HepG2 (cell line): ENCODE results near the gene TRABD. TPM values are rescaled to one million over a fixed set of nuclear protein-coding genes. Genes with fewer than 3 reads are reported as not detected.

Source experiments
- HNF4G ChIP-seq, 2 experiments: sonication (generic) in 1 of 2; formaldehyde crosslinking in 1 of 2; IDR thresholded peaks; 2 replicates each; pipeline versions ENCODE4 v1.4.0 to v1.6.1; 2011 to 2020; ENCODE audit warnings: borderline replicate concordance in 2 of 2, low read depth in 2 of 2, mild to moderate bottlenecking in 2 of 2, low read length in 1 of 2, missing genetic modification reagents in 1 of 2, moderate library complexity in 1 of 2
- SALL1 ChIP-seq: sonication (generic); formaldehyde crosslinking; IDR thresholded peaks from 2 replicates; pipeline ENCODE4 v1.8.0; 2022; ENCODE audit warnings: mild to moderate bottlenecking, missing genetic modification reagents
- SPEN ChIP-seq: sonication (generic); formaldehyde crosslinking; IDR thresholded peaks from 2 replicates; pipeline ENCODE4 v1.5.1; 2020; ENCODE audit warnings: low read depth, mild to moderate bottlenecking, missing genetic modification reagents
- polyA plus RNA-seq, 8 experiments: library from polyadenylated mRNA; depleted of rRNA in 3 of 8; stranded (reverse) in 7 of 8; unstranded in 1 of 8; fragments of >200 nt; fragmentation: Illumina TruSeq in 4 of 8; extraction: Trizol in 4 of 8; gene quantifications; 2 replicates each; pipeline versions ENCODE4 v1.2.1 to v1.2.3, GENCODE V29; 2011 to 2016; ENCODE audit warnings: low read depth in 4 of 8, missing spikeins in 1 of 8, mixed read lengths in 1 of 8; ENCODE audit not compliant: insufficient read depth in 1 of 8
- total RNA-seq, 5 experiments: library from RNA; depleted of rRNA; stranded (reverse); fragments of >200 nt; fragmentation: Illumina TruSeq; extraction: Trizol; gene quantifications; 2 replicates each; pipeline ENCODE4 v1.2.3, GENCODE V29; 2016; ENCODE audit warnings: low read depth in 1 of 5
- TF ChIP-seq, protein P1 (sequence below): sonication (generic); formaldehyde crosslinking; conservative IDR thresholded peaks from 2 replicates; pipeline ENCODE4 v1.8.0; 2022; ENCODE audit warnings: low read depth, missing genetic modification reagents
- TF ChIP-seq, protein P2 (sequence below): sonication (generic); formaldehyde crosslinking; conservative IDR thresholded peaks from 2 replicates; pipeline ENCODE4 v1.4.0; 2020; ENCODE audit warnings: mild to moderate bottlenecking, missing genetic modification reagents, moderate library complexity
- TF ChIP-seq, protein P3 (sequence below): sonication (generic); IDR thresholded peaks from 2 replicates; pipeline ENCODE4 v1.6.1; 2016; ENCODE audit warnings: low read depth, borderline replicate concordance
- TF ChIP-seq, protein P4 (sequence below): sonication (generic); formaldehyde crosslinking; IDR thresholded peaks from 2 replicates; pipeline ENCODE4 v1.8.1; 2022; ENCODE audit warnings: low read depth, mild to moderate bottlenecking, missing genetic modification reagents
- TF ChIP-seq, protein P5 (sequence below): sonication (generic); formaldehyde crosslinking; IDR thresholded peaks from 2 replicates; pipeline ENCODE4 v1.5.0; 2020; ENCODE audit warnings: mild to moderate bottlenecking, missing genetic modification reagents, borderline replicate concordance
- TF ChIP-seq, protein P6 (sequence below): sonication (generic); formaldehyde crosslinking; IDR thresholded peaks from 2 replicates; pipeline ENCODE4 v1.5.0; 2020; ENCODE audit warnings: mild to moderate bottlenecking, missing genetic modification reagents, moderate library complexity

Gene TRABD
- total and polyA plus RNA-seq, 2 of the 13 experiments (the other 11 are each of a cell fraction or from before 2014, with no cell fraction given), result 21.5 to 28.9 TPM

DNA sequence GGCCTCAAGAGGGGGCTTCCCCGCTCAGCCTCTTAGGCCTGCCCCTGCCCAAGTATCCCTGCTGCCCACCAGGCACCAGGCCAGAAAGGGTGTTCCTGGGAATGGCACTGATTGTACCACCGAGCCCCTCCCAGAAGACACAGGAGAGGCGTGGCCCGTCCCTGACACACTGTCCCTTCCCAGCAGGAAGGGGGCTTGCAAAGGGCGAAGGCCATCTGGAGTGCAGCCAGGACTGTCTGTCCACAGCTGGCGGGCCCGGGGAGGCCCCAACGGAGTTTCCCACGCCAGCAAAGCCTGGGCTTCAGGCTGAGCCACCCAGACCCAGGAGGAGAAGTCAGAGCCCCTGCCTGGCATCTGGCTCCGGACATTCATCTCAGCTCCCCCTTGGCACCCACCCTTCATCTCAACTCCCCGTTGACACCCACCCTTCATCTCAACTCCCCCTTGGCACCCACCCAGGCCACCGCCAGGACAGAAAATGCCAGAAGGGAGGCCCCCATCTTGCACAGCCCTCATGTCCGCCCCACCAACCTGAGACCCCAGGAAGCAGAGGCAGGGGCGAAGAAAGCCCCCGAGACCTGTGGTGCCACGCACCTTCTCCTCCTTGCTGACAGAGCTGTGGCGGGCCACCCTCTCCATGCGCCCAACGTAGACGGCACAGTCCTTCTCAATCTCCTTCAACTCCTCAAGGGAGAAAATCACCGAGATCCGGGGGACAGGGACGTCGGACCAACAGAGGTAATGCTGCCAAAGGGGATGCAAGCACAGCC, 39.7 kb downstream of the TRABD start (continued):
- TF ChIP-seq, protein P1, sequence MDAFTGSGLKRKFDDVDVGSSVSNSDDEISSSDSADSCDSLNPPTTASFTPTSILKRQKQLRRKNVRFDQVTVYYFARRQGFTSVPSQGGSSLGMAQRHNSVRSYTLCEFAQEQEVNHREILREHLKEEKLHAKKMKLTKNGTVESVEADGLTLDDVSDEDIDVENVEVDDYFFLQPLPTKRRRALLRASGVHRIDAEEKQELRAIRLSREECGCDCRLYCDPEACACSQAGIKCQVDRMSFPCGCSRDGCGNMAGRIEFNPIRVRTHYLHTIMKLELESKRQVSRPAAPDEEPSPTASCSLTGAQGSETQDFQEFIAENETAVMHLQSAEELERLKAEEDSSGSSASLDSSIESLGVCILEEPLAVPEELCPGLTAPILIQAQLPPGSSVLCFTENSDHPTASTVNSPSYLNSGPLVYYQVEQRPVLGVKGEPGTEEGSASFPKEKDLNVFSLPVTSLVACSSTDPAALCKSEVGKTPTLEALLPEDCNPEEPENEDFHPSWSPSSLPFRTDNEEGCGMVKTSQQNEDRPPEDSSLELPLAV, result no peak
- TF ChIP-seq SALL1 (CRISPR knock-in tag), result peak; percentile 50
- TF ChIP-seq, protein P2, sequence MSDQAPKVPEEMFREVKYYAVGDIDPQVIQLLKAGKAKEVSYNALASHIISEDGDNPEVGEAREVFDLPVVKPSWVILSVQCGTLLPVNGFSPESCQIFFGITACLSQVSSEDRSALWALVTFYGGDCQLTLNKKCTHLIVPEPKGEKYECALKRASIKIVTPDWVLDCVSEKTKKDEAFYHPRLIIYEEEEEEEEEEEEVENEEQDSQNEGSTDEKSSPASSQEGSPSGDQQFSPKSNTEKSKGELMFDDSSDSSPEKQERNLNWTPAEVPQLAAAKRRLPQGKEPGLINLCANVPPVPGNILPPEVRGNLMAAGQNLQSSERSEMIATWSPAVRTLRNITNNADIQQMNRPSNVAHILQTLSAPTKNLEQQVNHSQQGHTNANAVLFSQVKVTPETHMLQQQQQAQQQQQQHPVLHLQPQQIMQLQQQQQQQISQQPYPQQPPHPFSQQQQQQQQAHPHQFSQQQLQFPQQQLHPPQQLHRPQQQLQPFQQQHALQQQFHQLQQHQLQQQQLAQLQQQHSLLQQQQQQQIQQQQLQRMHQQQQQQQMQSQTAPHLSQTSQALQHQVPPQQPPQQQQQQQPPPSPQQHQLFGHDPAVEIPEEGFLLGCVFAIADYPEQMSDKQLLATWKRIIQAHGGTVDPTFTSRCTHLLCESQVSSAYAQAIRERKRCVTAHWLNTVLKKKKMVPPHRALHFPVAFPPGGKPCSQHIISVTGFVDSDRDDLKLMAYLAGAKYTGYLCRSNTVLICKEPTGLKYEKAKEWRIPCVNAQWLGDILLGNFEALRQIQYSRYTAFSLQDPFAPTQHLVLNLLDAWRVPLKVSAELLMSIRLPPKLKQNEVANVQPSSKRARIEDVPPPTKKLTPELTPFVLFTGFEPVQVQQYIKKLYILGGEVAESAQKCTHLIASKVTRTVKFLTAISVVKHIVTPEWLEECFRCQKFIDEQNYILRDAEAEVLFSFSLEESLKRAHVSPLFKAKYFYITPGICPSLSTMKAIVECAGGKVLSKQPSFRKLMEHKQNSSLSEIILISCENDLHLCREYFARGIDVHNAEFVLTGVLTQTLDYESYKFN (CRISPR knock-in tag), result peak; percentile 52
- TF ChIP-seq, protein P3, sequence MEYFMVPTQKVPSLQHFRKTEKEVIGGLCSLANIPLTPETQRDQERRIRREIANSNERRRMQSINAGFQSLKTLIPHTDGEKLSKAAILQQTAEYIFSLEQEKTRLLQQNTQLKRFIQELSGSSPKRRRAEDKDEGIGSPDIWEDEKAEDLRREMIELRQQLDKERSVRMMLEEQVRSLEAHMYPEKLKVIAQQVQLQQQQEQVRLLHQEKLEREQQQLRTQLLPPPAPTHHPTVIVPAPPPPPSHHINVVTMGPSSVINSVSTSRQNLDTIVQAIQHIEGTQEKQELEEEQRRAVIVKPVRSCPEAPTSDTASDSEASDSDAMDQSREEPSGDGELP, result peak; percentile 87; the same call in 1 of the 2 replicates
- TF ChIP-seq, protein P4, sequence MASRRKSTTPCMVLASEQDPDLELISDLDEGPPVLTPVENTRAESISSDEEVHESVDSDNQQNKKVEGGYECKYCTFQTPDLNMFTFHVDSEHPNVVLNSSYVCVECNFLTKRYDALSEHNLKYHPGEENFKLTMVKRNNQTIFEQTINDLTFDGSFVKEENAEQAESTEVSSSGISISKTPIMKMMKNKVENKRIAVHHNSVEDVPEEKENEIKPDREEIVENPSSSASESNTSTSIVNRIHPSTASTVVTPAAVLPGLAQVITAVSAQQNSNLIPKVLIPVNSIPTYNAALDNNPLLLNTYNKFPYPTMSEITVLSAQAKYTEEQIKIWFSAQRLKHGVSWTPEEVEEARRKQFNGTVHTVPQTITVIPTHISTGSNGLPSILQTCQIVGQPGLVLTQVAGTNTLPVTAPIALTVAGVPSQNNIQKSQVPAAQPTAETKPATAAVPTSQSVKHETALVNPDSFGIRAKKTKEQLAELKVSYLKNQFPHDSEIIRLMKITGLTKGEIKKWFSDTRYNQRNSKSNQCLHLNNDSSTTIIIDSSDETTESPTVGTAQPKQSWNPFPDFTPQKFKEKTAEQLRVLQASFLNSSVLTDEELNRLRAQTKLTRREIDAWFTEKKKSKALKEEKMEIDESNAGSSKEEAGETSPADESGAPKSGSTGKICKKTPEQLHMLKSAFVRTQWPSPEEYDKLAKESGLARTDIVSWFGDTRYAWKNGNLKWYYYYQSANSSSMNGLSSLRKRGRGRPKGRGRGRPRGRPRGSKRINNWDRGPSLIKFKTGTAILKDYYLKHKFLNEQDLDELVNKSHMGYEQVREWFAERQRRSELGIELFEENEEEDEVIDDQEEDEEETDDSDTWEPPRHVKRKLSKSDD (CRISPR knock-in tag), result no peak
- TF ChIP-seq, protein P5, sequence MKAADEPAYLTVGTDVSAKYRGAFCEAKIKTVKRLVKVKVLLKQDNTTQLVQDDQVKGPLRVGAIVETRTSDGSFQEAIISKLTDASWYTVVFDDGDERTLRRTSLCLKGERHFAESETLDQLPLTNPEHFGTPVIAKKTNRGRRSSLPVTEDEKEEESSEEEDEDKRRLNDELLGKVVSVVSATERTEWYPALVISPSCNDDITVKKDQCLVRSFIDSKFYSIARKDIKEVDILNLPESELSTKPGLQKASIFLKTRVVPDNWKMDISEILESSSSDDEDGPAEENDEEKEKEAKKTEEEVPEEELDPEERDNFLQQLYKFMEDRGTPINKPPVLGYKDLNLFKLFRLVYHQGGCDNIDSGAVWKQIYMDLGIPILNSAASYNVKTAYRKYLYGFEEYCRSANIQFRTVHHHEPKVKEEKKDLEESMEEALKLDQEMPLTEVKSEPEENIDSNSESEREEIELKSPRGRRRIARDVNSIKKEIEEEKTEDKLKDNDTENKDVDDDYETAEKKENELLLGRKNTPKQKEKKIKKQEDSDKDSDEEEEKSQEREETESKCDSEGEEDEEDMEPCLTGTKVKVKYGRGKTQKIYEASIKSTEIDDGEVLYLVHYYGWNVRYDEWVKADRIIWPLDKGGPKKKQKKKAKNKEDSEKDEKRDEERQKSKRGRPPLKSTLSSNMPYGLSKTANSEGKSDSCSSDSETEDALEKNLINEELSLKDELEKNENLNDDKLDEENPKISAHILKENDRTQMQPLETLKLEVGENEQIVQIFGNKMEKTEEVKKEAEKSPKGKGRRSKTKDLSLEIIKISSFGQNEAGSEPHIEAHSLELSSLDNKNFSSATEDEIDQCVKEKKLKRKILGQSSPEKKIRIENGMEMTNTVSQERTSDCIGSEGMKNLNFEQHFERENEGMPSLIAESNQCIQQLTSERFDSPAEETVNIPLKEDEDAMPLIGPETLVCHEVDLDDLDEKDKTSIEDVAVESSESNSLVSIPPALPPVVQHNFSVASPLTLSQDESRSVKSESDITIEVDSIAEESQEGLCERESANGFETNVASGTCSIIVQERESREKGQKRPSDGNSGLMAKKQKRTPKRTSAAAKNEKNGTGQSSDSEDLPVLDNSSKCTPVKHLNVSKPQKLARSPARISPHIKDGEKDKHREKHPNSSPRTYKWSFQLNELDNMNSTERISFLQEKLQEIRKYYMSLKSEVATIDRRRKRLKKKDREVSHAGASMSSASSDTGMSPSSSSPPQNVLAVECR (CRISPR knock-in tag), result peak; percentile 64; the same call in 1 of the 2 replicates
- peak; percentile 64; the same call in 1 of the 2 replicates for TF ChIP-seq HNF4G (IDR thresholded peaks at IDR 0.05; ENCODE audit: borderline replicate concordance, low read depth, low read length)
- TF ChIP-seq HNF4G (CRISPR knock-in tag; IDR thresholded peaks at IDR 0.05; ENCODE audit: borderline replicate concordance, low read depth), result no peak
- TF ChIP-seq SPEN (CRISPR knock-in tag), result peak; percentile 36; the same call in 1 of the 2 replicates
- TF ChIP-seq, protein P6, sequence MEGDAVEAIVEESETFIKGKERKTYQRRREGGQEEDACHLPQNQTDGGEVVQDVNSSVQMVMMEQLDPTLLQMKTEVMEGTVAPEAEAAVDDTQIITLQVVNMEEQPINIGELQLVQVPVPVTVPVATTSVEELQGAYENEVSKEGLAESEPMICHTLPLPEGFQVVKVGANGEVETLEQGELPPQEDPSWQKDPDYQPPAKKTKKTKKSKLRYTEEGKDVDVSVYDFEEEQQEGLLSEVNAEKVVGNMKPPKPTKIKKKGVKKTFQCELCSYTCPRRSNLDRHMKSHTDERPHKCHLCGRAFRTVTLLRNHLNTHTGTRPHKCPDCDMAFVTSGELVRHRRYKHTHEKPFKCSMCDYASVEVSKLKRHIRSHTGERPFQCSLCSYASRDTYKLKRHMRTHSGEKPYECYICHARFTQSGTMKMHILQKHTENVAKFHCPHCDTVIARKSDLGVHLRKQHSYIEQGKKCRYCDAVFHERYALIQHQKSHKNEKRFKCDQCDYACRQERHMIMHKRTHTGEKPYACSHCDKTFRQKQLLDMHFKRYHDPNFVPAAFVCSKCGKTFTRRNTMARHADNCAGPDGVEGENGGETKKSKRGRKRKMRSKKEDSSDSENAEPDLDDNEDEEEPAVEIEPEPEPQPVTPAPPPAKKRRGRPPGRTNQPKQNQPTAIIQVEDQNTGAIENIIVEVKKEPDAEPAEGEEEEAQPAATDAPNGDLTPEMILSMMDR, result peak; percentile 14; the same call in 1 of the 2 replicates
